T-helper 2 cell treated with Interferon-gamma antibody and Interleukin-4, amounts not matched to agents 5 μg/mL and 100 μg/mL, for 36 hours (primary cell): ENCODE results near the gene CCDC85A.

Experiments
- DNase-seq: peaks from one replicate; pipeline ENCODE4 v3.0.0; 2021; ENCODE audit warnings: low spot score
- H3K27ac Mint-ChIP-seq: one replicate; pipeline ENCODE4 v1.8.0; 2021; ENCODE audit warnings: mild to moderate bottlenecking, mixed read lengths
- H3K27me3 Mint-ChIP-seq: one replicate; pipeline ENCODE4 v1.8.0; 2021; ENCODE audit warnings: low read depth, mixed read lengths
- H3K36me3 Mint-ChIP-seq: one replicate; pipeline ENCODE4 v1.8.0; 2021; ENCODE audit warnings: low read depth, mixed read lengths
- H3K4me1 Mint-ChIP-seq: one replicate; pipeline ENCODE4 v1.8.0; 2021; ENCODE audit warnings: low read depth, mixed read lengths
- H3K4me3 Mint-ChIP-seq: one replicate; pipeline ENCODE4 v1.8.0; 2022; ENCODE audit warnings: mild to moderate bottlenecking, moderate library complexity, mixed read lengths
- H3K9me3 Mint-ChIP-seq: one replicate; pipeline ENCODE4 v1.8.0; 2021; ENCODE audit warnings: mixed read lengths

CCDC85A gene

DNA sequence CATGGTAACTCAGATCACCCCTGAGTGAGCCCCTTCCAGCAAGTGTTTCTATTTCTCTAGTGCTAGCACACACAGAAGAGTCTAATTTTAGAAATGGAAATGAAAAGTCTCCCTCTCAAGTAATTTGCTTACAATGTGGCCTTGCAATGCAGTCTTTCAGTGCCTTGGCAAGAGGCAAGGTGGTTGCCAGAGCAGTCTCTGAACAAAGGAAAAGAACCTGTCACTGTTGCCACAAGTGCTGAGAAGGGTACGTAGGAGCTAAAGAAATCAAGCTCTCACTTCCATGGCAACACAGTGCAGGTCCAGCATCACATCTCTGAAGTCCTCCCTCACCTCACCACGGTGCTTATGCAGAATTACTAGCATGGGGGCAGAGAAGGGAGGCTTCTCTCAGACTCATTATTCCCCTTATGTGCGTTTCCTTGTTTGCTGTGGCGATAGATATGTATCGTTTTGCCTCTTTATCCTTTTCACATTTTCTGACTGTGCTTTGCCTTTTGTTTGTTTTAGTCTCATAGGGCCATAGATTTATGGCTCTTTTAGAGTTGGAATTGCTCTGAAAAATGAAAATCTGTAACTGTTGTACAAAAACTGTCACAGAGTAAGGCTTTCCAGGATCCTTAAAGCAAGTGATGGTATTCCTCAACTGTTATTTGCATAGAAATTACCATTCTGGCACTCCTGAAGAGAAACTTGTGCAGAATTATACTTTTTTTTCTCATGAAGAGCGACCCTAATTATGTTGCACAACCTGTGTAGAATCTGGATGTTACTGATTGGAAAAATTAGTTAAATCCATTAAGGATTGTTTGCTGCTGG lies 164.8 kb downstream of the CCDC85A start:
- no peak overlapping the region for H3K4me3 Mint-ChIP-seq
- no peak overlapping the region for H3K27ac Mint-ChIP-seq
- no peak for DNase-seq
- H3K4me1 Mint-ChIP-seq, result no peaks in the 10 kb centered on the region
- H3K9me3 Mint-ChIP-seq, result peaks cover 4% of the 10 kb centered on the region
- H3K36me3 Mint-ChIP-seq, result no peaks in the 10 kb centered on the region
- H3K27me3 Mint-ChIP-seq, result no peaks in the 10 kb centered on the region

DNA sequence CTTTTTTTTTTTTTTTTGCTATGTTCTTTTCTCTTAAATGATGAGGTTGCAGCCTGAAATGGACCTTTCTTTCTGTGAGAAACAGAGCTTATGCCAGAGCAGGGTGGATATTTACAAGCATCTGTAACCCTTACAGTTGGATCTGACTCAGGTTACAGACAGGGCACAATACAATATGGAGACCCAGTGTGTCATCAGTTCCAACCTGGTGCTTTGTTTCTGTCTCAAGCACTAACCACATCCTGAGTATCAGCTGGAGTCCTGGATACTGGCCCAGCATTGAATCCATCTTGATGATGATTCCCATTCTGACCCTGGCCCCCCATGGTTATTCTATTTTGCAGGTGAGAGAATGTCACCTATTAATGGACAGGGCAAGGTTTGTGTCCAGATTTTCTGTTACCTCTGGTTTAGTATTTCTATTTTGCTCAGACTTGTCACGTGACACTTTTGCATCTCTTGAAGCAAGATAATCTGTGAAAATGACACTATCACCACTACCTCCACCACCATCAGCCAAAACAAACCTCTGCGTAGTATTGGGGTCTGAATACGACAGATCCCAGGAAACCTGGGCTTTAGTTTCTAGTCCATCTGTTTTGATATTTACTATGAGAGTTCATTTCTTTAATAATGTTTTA lies 174.0 kb downstream of the CCDC85A start:
- Mint-ChIP-seq H3K27me3 (no peaks in the 10 kb centered on the region), H3K9me3 (peaks cover 19% of the 10 kb centered on the region), H3K4me3 (no peak overlapping the region), H3K27ac (no peak overlapping the region), H3K4me1 (no peaks in the 10 kb centered on the region), H3K36me3 (no peaks in the 10 kb centered on the region)
- no peak for DNase-seq

DNA sequence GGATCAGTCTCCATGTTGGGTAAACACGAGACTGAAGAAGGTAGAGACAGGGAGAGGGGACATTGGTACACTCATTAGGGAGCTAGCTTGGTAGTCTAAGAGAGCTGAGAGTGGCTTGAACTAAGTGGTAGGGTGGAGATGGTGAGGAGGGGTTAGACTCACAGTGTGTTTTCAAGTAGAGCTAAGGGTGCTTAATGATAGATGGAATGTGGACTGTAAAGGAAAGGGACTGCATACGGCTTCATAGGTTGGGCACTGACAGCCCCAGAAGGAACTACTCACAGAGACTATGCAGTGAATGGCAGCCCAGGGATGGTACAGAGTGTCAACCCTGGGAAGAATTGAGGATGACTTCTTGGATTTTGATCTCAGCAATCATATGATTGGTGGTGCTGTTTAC lies 178.1 kb downstream of the CCDC85A start:
- H3K27ac Mint-ChIP-seq, result no peak overlapping the region
- H3K4me3 Mint-ChIP-seq, result no peak overlapping the region
- DNase-seq, result no peak
- no peaks in the 10 kb centered on the region for H3K27me3 Mint-ChIP-seq
- H3K4me1 Mint-ChIP-seq, result no peaks in the 10 kb centered on the region
- no peaks in the 10 kb centered on the region for H3K36me3 Mint-ChIP-seq
- H3K9me3 Mint-ChIP-seq, result peaks cover 11% of the 10 kb centered on the region

DNA sequence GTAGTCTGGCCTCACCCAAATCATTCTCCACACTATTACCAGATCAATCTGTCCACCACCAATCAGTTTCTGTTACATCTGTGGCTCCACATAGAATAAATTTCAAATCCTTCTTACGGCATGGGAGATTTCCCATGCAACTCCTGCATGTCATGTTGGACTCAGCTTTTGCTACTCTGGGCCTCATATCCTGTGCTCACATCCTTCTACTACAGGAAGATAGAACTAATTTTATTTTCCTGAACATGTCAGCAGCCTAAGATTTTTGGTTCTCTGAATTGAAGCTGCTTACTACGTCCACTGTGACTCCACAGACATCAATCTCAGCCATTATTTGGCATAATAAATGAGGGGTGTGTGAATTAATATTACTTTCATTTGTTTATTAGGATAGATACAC lies 181.1 kb downstream of the CCDC85A start:
- no peaks in the 10 kb centered on the region for H3K4me1 Mint-ChIP-seq
- no peaks in the 10 kb centered on the region for H3K27me3 Mint-ChIP-seq
- H3K9me3 Mint-ChIP-seq, result peaks cover 5% of the 10 kb centered on the region
- no peak for DNase-seq
- H3K27ac Mint-ChIP-seq, result no peak overlapping the region
- H3K36me3 Mint-ChIP-seq, result no peaks in the 10 kb centered on the region
- H3K4me3 Mint-ChIP-seq, result no peak overlapping the region

DNA sequence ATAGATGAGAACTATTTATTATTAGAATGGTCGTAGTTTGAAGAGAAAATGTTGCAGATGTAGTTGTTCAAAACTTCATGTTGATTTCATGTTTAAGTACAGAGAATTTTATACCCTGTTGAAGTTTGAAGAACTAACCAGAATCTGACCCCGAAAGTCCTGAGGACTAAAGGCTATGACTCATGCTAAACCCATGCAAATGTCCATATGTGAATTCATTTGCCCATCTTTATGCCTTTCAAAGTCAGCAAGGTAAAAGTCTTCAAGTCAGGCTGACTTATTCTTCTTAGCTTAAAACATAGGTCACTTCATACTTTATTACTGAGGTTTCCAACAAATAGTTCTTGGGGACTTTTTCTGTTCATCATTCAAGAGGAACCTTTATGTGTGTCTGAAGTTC lies 185.5 kb downstream of the CCDC85A start:
- Mint-ChIP-seq H3K9me3 (peaks cover 3% of the 10 kb centered on the region), H3K4me3 (no peak overlapping the region)
- no peak for DNase-seq

DNA sequence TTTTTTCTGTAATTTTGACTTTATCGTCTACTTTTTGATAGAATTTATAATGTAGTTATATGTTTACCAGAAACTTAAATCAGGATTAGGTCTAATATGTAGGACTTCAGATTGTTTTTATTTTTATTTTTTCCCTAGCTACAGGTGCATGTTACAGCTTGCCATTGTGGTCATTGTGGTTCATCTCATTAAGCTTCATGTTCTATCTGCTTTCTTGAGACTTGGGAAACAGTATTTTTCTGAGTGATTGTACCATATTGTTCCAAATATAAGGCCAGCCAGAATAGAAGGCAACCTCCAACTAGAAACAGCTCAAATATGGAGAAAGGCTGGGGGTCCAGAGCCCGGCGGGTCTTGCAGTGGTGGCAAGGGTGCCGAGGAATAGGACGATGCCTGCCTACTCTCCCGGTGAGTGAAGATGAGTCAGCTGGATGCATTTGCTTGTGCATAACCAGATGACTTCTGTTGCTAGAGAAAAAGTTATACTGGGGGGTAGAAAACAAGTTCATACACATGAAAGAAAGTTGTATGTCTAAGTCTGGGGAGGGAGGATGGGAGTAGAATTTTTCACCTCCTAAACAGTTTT lies 188.4 kb downstream of the CCDC85A start:
- H3K4me1 Mint-ChIP-seq, result no peaks in the 10 kb centered on the region
- H3K36me3 Mint-ChIP-seq, result no peaks in the 10 kb centered on the region
- peaks cover 3% of the 10 kb centered on the region for H3K9me3 Mint-ChIP-seq
- H3K4me3 Mint-ChIP-seq, result no peak overlapping the region
- DNase-seq, result no peak
- H3K27me3 Mint-ChIP-seq, result no peaks in the 10 kb centered on the region
- no peak overlapping the region for H3K27ac Mint-ChIP-seq

More for the DNA sequence above, 185.5 kb downstream of the CCDC85A start:
- Mint-ChIP-seq H3K27me3 (no peaks in the 10 kb centered on the region), H3K36me3 (no peaks in the 10 kb centered on the region), H3K27ac (no peak overlapping the region), H3K4me1 (no peaks in the 10 kb centered on the region)

DNA sequence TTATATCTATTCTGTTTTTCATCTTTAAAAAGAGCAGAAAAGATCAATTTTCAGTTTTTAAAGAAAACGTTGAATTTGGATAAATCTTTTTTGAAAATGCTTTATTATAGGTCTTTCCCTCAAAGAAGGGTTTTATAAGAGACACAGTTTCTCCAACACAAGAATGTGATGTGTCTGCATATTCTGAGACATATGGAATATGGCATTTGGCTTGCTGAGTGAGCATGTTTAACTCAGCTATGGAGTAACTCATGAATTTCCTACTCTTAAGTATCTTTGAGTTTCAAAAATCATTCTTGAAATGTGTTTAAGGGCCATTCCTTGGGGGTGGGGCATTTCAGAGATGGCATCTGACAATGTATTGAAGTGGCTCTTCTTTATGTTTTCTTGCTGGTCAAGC lies 191.5 kb downstream of the CCDC85A start:
- H3K27me3 Mint-ChIP-seq, result no peaks in the 10 kb centered on the region
- no peaks in the 10 kb centered on the region for H3K36me3 Mint-ChIP-seq
- H3K4me1 Mint-ChIP-seq, result no peaks in the 10 kb centered on the region
- DNase-seq, result no peak
- H3K4me3 Mint-ChIP-seq, result no peak overlapping the region
- no peak overlapping the region for H3K27ac Mint-ChIP-seq
- H3K9me3 Mint-ChIP-seq, result peaks cover 3% of the 10 kb centered on the region

DNA sequence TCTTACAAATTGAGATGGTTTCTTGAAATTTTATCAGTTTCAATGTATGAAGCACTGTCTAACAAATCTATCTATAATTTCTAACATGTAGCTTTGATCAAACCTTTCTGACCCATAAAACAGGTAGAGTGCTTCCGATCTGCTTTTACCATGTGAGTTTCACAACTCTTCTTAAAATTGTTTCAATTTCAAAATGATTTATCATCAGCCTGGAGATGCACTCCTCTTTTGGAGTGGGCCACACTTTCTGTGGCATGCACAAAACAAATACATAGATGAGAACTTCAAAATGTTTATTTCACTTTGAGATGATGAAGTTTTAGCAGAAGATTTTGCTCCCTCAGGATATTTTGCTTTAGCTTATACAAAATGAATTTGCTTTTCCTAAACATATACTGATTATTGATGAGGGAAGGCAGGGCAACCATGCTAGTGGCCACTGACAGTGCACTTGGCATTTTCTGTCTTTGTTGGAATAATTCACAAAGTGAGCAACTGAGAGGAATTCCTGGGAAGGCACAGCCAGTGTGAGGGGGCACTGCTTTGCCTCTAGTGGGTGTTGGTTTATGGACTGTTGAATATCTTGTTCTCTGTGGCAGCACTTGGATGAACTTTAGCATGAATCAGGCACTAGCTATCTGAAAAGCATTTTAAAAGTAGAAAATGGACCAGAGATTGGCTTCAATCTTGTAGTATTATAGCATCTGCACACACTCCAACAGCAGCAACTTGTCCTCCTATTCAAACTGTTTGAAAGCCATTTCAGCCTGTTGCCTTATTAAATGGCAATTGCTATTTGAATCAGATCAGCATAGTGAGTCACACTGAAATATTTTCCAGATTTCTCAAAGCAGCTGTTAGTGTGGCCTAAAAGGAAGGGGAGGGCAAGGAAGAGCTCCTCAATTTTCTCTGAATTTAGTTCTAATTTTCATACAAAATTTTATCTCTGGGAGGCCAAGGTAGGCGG lies 193.2 kb downstream of the CCDC85A start:
- Mint-ChIP-seq H3K27ac (no peak overlapping the region), H3K9me3 (peaks cover 3% of the 10 kb centered on the region), H3K4me3 (no peak overlapping the region), H3K4me1 (no peaks in the 10 kb centered on the region), H3K36me3 (no peaks in the 10 kb centered on the region), H3K27me3 (no peaks in the 10 kb centered on the region)
- DNase-seq, result no peak

DNA sequence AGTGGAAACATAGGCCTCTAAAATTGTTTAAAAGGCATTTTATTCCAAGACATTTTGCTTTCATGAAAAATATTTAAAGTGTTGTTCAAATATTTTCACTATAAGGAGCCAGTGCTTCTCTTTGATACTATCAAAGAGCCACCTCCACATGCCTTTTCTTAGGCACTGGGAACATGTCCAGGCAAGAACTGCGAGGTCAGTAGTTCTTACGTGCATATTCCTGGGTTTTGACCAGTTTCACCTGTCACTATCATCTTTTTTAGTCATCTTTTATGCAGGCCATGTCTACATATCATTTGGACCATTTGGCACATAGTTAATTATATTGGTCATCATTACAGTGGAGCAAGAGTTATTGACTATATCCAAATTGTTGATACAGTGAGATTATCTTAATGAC lies 195.3 kb downstream of the CCDC85A start:
- Mint-ChIP-seq H3K9me3 (no peaks in the 10 kb centered on the region), H3K4me1 (no peaks in the 10 kb centered on the region), H3K4me3 (no peak overlapping the region), H3K36me3 (no peaks in the 10 kb centered on the region), H3K27me3 (no peaks in the 10 kb centered on the region), H3K27ac (no peak overlapping the region)
- no peak for DNase-seq

DNA sequence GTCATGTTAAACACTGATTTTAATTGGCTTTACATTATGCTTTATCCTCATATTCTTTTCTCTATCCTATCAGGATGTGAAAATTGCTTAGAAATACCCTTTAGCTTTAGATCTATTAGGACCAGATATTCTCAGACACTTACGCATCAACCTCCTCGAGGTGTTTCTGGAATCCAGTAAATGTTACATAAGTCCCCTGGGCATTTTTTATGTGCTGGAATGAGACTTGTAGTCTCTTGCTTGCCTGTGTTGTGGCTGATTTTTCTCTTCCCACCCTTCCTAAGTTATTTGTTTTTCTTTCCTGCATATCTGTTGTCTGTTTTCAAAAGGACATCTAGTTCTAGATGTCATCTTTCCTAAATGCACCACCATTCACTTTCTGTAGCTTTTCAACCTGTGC lies 197.1 kb downstream of the CCDC85A start:
- no peak for DNase-seq
- no peak overlapping the region for H3K27ac Mint-ChIP-seq

DNA sequence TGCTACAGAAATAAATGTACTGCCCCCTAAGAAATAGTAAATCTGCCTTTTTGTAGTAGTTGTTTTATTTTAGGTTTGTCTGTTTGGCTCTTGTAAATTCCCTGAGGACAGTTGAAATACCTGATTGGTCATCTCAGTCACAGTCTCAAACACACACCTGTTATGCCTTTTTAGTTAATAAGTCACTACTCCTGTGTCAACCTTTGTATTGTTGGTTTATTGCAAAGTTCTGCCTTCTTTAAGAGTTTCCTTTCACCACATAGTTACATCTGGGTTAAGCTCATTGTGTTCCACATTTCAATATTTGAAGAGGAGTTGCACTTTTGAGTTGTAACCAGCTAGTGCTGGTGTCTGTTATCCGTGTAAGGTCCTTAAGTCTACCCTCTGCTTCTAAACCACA lies 198.7 kb downstream of the CCDC85A start:
- Mint-ChIP-seq H3K9me3 (no peaks in the 10 kb centered on the region), H3K4me3 (no peak overlapping the region), H3K4me1 (no peaks in the 10 kb centered on the region), H3K27ac (no peak overlapping the region), H3K27me3 (no peaks in the 10 kb centered on the region), H3K36me3 (no peaks in the 10 kb centered on the region)
- no peak for DNase-seq

More for the DNA sequence above, 197.1 kb downstream of the CCDC85A start:
- Mint-ChIP-seq H3K36me3 (no peaks in the 10 kb centered on the region), H3K4me1 (no peaks in the 10 kb centered on the region), H3K4me3 (no peak overlapping the region), H3K9me3 (no peaks in the 10 kb centered on the region), H3K27me3 (no peaks in the 10 kb centered on the region)

DNA sequence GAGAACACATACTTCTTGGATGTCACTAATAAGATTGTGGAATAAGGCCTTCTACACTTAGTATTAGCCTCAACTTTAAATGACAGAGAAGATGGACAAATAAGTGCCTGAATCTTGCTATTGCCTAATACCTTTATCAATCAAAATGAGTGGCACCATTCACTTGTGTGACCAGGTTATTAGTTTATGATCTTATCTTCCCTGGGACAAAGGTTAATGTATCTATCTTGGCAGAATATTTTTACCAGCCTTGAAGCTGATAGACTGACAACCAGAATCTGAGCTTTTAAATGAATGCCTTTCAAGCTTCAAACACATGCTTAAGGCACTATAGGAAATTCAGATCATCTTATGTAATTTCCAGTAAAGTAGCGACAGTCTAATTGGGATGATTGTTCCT lies 202.9 kb downstream of the CCDC85A start:
- Mint-ChIP-seq H3K36me3 (no peaks in the 10 kb centered on the region), H3K4me1 (no peaks in the 10 kb centered on the region), H3K9me3 (peaks cover 14% of the 10 kb centered on the region), H3K27ac (no peak overlapping the region), H3K4me3 (no peak overlapping the region), H3K27me3 (no peaks in the 10 kb centered on the region)
- no peak for DNase-seq

DNA sequence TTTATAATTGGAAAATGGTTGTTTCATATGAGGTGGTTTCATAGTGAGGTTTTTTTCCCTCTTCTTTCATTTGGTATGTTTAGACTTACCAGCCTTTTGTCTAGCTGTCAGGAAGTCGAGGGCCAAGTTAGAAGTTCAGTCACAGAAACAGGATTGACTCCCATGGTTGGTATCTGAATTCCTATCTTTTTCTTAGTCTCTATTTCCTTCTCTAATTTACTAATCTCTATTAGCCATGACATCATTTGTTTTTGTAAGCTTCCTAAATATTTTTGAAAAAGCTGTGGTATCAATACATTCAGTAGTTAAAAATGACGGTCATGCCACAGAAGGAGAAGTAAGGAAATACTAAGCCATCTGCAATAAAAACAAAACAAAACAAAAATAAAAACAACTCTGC lies 206.9 kb downstream of the CCDC85A start:
- no peak overlapping the region for H3K27ac Mint-ChIP-seq
- H3K36me3 Mint-ChIP-seq, result no peaks in the 10 kb centered on the region
- no peaks in the 10 kb centered on the region for H3K27me3 Mint-ChIP-seq
- no peaks in the 10 kb centered on the region for H3K4me1 Mint-ChIP-seq
- no peak overlapping the region for H3K4me3 Mint-ChIP-seq
- peaks cover 14% of the 10 kb centered on the region for H3K9me3 Mint-ChIP-seq
- no peak for DNase-seq
